Nucleus accumbens (tissue), 56 donors: ENCODE measurements around the gene SUPT20HL2.
"Not testable (repeated sequence)": the region's sequence is repeated elsewhere in the genome, so short reads cannot be mapped to it uniquely, and the experiment has no call there.

Experiments used
- DNase-seq, 56 donors: peaks; one replicate each; lab custom pipeline; 2025; lab: John Stamatoyannopoulos, UW

SUPT20HL2 gene

DNA sequence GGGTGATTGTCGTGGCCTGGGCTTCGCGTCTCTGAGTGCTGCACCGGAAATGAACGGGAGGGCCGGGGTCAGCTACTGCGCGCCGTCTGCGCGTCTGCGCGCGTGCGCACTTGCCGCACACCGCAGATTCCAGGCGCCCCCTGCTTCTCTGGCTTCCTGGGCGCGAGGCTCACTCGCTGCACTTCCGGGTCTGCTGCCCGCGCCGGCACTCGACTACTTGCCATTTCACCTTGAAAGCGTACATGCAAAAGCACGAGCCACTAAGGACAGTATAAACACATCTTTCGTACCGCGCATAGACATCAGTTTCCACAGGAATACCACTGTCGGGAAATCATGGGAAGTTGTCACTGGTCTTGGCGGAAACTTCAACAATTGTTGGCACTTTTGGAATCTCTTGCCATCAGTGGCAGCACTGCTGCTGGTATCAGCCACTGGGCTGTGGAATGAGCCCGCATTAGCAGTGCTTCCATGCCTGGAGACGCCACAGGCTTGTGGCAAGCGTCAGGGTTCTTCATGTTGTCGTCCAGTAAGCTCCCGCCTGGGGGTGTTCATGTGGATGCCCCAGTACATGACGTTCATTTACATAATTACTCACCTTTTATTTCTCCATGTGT is at the start of gene SUPT20HL2:
Gene SUPT20HL2, minus strand, starts transcription at position 51 of the 617 bp plus-strand sequence. CDS start 754 bp downstream, outside the sequence.
- no peak for DNase-seq

DNA sequence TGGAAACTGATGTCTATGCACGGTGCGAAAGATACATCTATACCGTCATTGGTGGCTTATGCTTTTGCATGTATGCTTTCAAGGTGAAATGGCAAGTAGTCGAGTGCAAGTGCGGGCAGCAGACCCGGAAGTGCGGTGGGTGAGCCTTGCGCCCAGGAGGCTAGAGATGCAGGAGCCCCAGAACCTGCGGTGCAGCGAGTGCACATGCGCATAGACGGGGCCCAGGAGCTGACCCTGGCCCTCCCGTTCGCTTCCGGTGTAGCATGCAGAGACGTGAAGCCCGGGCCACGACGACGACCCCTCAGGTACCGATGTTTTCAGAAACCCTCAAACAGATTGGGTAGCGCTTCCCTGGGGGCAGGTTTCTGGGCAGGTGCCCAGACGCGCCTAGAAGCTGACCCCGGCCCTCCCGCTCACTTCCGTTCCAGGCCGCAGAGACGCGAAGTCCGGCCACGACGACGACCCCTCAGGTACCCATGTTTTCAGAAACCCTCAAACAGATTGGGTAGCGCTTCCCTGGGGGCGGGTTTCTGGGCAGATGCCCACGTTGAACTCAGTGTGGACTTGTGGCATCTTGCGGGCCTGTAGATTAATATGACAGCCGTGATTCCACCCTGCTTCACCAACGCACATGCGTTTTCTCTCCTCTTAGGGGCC is 48.3 kb upstream of the SUPT20HL2 start:
- DNase-seq, result not testable (repeated sequence)

DNA sequence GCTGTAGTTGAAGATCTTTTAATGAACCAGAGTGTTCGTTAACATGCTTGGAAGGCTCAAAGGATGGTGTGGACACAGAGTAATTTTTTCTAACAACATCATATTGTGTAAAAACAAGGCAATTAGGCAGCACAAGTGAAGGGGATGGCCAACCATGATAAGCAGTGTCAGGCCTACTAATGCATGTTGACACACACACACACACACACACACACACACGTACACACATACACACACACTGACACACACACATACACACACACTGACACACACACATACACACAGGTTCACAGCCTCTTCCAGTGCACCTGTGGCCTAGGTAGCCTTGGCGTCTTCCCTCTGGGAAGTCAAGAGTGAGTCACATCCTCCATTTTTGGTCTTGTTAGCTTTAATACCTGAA is 46.4 kb upstream of the SUPT20HL2 start, which contains the start of gene SUPT20HL1:
Gene SUPT20HL1, plus strand, starts transcription at position 368 of the 400 bp plus-strand sequence. CDS start 2,122 bp downstream, outside the sequence.
- DNase-seq, result no peak

DNA sequence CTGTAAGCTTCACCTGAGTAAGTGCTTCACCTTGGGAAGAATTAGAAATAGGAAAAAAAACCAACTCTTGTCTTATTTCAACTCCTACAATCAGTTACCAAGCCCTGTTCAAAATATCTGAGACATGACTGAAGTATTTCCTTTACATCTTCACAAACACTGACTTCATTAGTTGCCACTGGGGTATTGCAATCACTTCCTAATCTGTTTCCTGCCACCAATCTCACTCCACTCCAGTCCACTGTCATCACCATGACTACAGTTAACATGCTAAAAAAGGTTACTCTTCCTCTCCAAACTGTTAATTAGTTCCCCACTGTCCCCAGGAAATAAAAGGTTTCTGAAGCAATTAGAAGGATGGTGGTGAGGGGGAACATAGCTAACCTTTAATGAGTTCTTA is 43.2 kb upstream of the SUPT20HL2 start:
- no peak for DNase-seq

DNA sequence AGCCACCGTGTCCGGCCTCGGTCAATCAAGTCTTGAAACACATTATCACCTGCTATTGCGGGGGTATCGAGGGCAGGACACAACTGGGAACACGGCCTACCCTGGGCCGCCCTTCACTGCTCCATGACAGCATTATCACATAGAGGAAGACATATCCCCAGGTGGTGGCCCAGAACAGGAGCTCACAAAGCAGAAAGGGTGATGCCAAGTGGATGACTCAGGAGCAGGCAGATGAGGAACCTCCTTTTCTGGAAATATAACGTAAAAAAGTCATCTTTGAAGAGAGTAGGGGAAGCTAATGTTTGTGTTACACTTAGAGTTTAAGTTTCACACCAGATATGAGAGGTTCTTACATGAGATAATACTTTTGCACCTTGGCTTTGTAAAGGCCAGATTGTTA is 41.2 kb upstream of the SUPT20HL2 start:
- DNase-seq, result peak in 1 of 56 donors; percentile 7

DNA sequence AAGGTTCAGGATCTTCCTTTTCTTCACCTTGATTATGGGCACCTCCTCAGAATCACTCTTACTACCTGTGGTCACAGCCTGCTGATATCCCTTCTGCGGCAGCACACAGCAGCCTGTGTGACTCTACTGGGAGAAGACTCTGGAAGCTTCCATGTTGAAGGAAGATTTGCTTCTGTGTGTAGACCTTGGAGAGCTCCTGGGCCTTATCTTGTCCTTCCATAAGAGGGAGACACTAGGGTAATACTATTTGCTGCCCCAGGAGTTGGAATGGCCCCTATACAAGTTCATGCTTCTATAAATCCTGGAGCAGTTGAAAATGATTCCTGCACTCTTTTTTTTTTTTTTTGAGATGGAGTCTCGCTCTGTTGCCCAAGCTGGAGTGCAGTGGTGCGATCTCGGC is 36.3 kb upstream of the SUPT20HL2 start:
- no peak for DNase-seq

DNA sequence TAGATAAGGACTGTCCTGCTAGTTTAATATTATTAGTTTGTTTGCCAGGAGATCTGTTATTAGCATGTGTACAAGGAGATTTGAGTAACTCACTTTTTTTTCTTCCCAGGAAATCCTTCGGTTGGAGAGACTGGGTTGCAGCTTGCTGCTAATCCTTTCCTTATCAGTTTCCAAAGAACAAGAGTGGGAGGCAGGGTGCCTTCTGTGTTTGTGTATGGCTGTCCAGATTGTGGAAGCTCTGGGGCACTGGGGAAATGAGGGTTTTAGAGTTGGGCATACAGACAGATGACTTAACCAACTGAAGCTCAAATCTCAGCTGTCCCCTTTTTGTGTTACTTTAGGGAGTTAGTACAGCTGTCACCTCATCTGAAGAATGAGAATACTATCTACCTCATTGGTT is 34.0 kb upstream of the SUPT20HL2 start:
- no peak for DNase-seq

DNA sequence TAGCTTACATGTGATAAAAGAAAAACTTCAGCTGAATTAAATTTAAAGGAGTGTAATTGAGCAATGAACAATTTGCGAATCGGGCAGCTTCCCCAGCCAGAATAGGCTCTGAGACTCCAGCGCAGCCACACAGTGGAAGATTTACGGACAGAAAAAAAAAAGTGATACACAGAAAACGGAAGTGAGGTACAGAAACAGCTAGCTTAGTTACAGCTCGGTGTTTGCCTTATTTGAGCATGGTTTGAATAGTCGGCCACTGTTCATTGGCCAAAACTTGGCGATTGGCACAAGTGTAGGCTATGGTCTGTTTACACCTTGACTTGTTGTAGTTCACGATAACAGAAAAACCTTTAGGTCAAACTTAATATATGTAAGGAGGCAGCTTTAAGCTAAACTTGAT is 29.9 kb upstream of the SUPT20HL2 start:
- no peak for DNase-seq

DNA sequence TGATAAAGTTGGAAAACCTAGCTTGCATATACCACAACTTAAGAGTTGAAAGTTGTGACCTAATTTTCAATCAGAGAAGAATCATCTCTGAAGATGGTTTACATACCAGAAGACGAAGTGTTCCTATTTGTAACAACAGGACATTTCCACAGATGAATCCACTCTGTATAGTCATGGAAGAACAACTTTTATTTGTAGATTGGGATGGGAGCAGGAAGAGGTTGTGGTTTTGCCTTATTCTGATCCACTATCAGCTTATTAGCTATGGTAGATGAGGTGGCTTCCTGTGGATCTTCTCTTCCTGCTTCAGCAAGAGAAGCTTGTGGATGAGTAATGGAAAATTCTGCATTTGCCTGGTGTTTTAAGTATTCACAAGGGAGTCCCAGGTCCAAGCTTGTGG is 27.9 kb upstream of the SUPT20HL2 start:
- no peak for DNase-seq

DNA sequence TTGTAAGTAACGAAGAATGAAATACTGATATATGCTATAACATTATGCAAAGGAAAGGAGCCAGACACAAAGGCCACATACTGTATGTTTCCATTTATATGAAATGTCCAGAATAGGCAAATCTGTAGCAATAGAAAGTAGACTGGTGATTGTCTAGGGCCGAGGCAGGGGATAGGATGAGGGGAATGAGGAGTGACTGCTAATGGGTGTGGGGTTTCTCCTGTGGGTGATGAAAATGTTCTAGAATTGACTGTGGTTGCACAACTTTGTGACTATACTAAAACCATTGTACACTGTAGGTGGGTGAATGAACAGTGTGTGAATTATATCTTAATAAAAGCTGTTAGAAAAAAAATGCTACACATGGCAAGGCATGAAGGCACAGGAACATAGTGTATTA is 26.6 kb upstream of the SUPT20HL2 start:
- no peak for DNase-seq

DNA sequence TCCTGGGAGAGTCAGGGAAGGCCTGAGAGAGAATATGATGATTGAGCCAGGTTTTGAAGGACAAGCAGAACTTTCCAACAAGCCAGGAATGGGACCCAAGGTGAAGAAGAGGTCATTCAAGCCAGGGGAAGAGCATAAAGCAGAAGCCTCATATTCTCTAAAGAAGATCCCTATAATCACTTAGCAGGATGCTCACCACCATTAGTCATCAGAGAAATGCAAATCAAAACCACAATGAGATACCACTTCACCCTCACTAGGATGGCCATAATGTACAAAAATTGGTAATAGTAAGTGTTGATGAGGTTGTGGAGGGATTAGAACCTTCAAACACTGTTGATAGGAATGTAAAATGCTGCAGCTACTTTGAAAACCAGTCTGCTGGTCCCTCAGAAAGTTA is 26.0 kb upstream of the SUPT20HL2 start:
- DNase-seq, result no peak

DNA sequence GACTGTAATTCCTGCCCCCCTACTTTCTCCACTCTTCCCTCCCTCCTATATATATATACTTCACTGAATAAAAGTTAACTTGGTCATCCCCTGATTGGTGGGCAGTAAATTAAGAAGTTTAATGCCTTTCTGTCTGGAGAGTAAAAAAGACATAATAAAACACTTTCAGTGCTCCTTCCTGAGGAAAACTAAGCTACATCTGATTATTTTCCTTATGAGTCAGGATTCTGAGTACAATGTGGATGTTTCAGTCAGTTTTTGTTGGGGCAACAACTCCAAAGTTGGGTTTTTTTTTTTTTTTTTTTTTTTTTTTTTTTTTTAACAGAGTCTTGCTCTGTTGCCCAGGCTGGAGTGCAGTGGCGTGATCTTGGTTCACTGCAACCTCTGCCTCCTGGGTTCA is 22.0 kb upstream of the SUPT20HL2 start:
- no peak for DNase-seq

DNA sequence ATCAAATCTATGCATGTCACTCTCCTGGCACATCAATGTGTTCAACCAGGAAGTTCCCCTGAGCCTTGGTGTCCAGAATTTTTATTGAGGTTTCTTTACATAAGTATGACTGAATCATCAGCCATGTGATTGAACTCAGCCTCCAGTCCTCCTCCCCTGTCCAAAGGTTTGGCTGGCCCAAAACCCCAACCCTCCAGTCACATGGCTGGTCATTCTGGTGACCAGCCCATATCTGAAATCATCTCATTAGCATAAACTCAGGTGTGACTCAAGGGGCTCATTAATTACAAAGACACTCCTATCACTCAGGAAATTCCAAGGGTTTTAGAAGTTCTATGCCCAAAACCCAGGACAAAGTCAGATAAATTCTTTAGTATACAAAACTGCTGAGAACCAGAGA is 20.6 kb upstream of the SUPT20HL2 start:
- no peak for DNase-seq

DNA sequence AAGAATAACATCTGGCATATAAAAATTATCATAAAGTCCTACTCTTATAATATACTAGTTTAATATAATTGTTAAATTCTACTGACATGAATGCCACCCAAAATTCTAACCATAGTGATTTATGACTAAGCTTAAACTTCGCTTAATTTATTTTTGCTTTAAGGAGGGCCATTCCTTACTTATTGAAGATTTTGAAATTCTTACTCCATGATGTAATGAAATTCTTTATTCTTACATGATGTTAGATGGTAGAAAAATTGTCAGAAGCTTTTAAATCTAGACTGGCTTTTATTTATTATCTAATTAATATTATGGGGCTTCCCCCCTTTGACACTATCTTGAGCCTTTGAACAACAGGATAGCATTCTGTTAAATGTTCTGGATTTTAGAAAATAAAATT is 19.5 kb upstream of the SUPT20HL2 start:
- DNase-seq, result no peak

DNA sequence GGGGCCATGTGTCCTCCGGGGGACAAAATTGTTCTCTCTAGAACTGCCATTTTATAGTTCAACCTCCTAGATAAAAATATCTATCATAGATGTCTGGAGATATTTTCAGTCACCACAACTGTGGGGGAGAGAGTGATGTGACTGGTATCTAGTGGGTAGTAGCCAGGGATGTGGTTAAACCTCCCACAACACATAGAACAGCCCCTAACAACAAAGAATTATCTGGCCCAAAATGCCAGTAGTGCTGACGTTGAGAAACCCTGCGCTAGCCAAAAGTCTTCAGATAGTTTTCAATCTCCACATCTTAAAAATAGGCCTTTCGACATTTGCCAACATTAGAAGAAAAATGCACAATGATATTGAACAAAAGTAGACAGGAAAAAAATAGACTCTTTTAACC is 19.0 kb upstream of the SUPT20HL2 start:
- no peak for DNase-seq

DNA sequence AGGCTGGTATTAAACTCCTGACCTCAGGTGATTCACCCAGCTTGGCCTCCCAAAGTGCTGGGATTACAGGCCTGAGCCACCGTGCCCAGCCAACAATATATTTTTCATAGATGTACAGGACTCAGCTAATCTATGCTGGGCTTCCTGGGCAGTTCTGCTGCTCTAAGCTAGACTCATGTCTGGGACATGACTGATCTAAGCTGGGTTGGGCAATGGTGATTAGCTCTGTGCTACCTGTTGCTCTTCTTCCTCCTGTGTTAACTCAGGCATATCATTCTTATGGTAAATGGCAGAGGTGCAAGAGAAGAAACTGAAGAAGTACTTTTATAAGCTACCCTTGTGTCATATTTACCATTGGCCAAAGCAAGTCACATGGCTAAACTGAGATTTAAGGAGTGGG is 11.4 kb upstream of the SUPT20HL2 start:
- no peak for DNase-seq

DNA sequence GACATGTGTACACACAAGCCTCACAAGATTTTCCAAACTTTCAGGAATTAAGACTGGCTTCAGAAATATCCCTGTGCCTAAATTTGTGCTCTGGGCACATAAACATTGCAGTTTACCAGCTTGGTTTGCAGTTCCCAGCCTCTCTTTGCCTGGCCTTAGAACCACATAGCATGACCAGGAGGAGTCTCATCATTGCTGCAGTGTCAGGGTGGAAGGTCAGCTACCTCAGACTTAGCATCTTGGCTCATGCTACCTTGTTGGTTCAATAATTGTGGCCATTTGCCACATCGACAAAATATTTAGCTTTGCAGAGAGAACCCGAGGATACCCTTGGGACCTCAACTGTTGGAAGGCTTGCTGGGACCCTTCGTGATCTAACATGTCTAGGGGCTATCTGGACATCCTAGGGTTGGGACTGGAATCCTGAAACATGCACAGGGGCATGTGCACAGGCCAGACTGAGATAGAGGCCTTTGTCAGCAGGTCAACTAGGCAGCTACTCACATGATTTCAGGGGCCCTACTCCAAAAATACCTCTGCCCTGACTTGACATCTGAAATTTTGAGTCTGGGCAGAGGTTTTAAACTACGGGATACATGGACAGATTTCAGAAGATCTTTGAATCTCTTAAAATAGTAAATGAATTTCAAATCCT is 8.0 kb upstream of the SUPT20HL2 start:
- DNase-seq, result no peak

DNA sequence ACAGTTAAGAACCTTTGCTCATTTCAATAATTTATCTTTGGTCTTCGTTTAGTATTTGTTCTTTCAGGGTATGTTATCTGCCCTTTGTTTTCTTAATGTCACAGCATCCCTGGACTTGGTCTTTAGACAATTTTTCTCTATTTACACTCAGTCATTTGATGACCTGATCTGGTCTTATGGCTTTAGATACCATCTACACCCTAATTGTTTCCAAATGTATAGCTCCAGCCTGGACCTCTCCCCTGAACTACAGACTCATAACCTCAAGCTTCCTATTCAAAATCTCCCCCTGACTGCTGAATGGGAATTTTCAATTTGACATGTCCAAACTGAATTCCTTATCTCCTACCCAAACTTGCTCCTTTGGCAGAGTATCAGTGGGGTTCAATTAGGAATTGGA is 3.7 kb upstream of the SUPT20HL2 start:
- DNase-seq, result no peak

DNA sequence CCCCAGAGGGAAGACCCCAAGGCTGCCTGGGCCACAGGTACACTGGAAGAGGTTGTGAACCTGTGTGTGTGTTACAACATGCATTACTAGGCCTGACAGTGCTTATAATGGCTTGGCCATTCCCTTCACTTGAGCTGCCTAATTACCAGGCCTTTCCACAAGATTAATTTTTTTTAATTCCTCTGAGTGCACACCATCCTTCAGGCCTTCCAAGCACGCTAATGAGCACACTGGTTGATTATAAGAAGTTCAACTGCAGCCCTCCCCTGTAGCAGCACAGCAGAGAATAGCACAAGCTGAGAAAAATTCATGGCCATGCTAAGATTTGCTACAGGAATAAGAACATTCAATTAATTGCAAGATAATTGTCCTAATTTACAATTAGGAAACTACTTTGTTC is 2.2 kb upstream of the SUPT20HL2 start:
- DNase-seq, result no peak

DNA sequence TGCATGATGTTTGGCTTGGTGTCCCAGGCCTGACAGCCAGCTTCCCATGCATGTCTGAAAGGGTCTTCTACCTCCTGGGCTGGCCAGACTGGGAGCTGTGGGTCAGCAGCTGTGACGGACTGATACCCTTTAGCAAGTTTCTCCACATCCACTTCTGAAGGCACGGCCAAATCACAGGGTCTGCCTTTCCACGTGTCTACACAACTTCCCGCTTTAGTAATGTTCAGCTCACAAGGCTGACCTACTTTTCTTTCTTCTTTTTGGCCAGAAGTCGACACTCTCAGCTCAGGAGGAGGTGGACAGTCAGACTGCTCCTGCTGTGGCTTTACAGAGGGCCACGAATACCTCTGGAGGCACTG is 1.6 kb downstream of the SUPT20HL2 start:
- not testable (repeated sequence) for DNase-seq

DNA sequence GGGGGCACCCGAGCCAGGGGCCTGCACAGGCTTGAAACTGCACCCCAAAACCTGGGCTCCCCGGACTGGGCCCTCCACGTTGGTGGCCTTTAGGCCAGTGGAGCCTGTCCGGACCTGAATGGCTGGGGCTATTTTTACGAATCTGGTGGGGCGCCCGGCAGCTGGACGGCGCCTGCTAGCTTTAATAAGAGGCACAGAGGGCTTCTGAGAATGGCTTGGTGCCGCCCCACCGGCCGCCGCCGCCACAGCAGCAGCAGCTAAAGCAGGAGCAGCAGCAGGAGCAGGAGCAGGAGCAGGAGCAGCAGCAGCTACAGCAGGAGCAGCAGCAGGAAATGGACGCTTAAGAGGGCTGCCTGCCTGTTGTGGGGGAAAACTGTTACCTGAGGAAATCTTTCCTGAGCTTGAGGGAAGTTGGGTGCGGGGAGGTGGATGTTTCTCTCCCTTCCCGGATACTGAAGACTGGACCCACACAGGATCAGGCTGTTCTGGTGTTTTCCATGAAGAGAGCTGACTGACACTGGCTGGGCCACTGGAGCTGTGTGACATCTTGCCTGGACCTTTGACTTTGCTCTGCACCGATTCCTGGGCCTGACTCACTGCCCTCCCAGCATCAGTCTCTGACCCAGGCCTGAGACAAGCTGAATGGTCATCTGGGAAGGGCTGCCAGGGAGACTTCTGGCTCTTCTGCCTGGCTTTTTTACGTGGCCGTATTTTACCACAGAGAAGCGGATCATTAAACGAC is 2.2 kb downstream of the SUPT20HL2 start:
- not testable (repeated sequence) for DNase-seq
